Cortex of kidney (tissue), 1 donor: ENCODE data around the gene CPPED1.
"Not testable (repeated sequence)": the region's sequence is repeated elsewhere in the genome, so short reads cannot be mapped to it uniquely, and the experiment has no call there.

Experiments used
- DNase-seq: peaks from one replicate; lab custom pipeline; 2025; lab: John Stamatoyannopoulos, UW

The CPPED1 gene

DNA sequence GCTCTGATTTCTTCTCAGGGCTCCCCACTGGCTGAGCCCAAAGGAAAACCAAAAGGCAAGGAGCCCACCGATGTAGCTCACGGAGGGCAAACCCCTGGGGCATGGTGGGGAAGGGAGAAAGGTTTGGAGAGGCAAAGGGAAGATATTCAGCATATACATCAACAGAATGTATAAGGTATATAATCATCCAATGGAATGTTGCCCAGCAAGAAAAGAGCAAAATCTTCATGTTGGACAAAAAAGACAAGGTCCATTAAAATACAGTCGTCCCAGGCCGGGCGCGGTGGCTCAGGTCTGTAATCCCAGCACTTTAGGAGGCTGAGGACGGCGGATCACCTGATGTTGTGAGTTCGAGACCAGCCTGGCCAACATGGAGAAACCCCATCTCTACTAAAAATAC is 1.6 kb downstream of the CPPED1 start:
- DNase-seq, result no peak

DNA sequence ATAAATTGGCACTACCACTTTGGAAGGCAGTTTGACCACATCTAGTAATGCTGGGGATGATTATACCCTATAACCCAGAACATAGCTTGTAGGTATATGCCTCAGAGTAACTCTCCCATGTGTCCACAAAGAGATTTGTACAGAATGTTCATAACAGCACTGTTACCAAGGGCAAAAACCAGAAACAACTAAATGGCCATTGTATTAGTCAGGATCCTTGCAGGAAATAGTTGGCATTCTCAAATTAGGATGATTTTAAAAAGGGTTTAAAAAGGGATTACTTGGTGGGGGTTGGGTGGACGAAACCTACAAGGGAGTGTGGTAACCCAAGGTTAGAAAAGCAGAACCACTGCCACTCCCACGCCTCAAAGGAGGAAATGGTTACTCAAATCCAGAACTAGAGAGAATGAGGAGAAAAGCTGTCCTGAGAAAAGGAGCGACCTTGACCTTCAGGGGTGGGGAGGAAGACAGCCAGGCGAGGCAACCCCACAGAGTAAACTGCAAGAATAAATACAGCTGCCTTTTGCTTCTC is 2.1 kb downstream of the CPPED1 start:
- no peak for DNase-seq

DNA sequence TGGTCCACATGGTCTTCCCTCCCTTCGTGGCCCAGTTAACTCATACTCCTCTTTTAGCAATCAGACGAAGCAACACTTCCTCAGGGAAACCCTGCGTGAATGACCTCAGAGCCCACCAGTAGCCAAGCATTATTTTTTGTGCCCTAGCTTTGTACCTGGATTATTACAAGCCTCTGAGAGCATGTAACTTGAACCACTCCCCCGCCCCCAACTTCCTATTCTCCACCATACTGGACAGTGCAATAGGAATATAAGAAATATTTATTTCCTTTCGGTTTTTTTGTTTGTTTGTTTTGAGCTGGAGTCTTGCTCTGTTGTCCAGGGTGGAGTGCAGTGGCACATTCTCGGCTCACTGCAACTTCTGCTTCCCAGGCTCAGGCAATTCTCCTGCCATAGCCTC is 2.9 kb downstream of the CPPED1 start:
- DNase-seq, result no peak

DNA sequence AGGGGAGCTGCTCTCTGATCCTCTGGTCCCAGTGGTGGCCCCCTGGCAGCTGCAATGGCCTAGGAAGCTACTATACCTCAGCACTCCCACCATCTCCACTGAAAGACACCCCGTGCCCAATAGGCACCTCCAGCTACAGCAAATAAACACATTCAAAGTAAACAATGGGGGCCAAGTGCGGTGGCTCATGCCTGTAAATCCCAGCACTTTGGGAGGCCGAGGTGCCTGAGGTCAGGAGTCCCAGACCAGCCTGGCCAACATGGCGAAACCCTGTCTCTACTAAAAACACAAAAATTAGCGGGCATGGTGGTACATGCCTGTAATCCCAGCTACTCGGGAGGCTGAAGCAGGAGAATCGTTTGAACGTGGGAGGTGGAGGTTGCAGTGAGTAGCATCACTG is 3.7 kb downstream of the CPPED1 start:
- not testable (repeated sequence) for DNase-seq

DNA sequence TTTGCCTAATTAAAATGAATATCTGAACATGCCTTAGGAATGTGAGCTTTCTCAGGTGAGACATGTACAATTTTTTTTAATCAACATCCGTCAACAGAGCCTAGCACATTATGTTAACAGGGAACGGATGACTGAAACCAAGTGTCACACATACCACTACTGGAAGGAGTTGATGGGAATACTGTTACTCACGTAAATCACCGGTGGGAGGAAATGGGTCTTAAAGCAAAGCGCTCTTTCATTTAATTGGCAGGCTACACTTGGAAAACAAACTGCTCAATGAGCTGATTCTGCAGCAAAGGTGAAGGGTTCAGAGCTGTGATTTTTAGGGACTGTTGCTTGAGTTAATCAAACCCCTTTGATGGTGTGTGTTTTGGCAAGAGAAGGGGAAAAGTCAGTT is 4.8 kb downstream of the CPPED1 start:
- no peak for DNase-seq

DNA sequence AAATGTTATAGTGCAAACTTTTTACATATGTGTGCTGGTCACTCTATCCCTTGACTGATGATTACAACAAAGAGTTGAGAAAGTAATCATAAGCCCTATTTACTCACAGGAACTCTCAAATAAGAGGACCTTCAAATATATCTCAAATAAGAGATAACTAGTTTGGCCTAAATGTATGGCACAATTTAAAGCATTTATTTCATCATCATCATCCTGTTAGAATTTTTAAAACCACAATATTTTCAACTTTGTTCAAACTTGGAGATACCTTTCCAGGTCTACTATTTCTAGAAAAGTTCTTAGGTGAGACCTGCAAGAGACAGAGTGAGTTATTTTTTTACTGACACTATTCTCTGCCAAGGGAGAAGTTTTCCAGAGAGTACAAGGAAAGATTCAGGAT is 5.5 kb downstream of the CPPED1 start:
- DNase-seq, result no peak

DNA sequence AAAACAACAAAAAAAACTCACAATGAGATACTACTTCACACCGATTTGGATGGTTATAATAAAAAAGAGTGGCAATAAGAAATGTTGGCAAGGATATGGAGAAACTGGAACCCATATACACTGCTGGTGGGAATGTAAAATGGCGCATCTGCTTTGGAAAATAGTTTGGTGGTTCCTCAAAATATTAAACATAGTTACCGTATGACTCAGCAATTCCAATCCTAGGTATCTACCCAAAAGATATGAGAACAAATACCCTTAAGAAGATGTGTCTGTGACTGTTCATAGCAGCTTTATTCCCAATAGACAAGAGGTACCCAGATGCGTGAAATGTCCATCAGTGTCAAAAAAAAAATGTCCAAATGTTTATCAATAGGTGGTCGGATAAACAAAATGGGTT is 7.2 kb downstream of the CPPED1 start:
- DNase-seq, result no peak

DNA sequence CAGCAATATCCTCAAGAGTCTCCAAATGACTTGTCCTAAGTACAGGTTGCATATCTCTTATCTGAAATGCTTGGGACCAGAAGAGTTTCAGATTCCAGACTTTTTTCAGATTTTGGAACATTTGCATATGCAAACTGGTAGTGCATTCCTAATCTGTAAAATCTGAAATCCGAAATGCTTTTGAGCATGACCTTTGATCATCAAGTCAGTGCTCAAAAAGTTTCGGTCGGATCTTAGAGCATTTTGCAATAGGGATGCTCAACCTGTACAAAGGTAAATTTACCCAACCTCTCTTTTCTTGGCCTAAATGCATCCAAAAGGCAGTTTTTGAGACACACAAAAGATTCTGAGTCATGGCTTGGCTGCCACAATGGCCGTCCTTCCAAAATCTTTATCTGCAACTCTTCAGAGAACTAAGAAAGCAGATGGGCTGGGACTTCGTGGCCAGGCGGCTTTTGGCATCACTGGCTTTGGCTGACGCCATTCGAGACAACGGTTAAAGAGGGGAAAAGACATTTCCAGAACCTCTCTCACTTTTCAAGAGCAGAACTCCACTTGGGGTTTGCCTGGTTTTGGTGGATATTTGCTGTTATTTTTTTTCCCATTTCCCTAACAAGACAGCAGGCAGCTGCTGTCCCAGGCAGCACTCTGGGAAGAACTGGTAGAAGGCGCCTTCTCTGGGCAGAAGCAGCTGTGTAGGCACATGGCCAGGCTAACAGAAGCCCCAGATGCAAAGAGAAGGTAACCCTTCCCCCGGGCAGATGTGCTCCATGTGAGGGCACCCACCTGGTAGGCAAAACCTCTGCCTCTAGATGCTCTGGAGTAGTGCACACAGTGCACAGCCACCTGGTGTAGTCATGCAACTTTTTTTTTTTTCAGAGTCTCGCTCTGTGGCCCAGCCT is 8.9 kb downstream of the CPPED1 start:
- no peak for DNase-seq

DNA sequence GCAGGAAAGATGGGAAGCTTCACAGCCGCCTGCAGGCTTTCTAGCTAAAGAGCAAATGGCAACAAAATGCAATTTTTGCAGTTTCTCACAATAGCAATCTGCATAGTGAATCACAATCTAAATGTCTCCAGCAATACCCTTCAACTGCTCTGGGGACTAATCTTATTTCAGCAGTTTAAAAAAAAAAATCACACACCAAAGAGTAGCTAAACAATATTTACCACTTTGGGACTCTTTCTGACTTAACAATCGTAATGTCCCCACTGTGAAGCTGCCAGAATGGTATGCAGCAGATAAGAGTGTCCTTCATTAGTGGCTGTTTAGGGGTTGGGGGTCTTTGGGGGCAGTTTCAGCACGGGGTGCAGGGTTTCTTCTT is 9.8 kb downstream of the CPPED1 start:
- no peak for DNase-seq

DNA sequence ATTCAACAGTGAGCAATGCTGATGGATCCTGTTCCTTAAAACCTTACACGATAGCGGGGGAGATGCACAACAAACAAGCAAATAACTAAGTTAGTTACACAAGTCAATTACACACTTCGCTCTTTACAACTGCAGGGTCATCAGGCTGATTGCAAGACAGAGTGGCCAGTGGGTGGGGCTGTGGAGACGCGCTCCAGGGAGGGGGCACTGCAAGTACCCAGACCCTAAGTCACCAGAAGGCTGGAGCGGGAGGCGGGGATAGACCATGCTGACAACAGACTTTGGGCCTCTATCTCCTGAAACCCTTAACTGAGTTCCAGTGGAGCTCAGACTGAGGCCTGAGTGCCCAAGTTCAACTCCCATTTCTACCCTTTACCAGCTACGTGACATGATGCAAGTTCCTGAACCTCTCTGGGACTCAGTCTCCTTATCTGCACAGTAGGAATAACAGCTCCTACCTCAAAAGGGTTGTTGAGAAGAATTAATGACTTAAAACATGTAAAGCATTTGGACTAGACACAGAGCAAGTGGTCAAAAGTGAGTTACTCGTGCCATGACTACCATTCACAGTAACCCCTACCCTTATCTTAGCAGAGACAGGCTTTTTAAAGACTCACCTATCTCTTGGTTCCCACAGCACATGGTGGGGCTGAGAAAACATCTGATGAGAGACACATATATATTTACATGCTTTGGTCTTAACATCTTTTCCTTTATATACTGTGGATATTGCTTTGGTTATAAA is 10.4 kb downstream of the CPPED1 start:
- DNase-seq, result no peak

DNA sequence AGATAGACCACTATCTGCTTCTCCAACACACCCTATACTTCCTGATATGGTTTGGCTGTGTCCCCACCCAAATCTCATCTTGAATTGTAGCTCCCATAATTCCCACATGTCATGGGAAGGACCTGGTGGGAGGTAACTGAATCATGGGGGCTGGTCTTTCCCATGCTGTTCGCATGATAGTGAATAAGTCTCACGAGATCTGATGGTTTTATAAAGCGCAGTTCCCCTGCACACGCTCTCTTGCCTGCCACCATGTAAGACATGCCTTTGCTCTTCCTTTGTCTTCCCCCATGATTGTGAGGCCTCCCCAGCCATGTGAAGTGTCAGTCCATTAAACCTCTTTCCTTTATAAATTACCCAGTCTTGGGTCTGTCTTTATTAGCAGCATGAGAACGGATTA is 11.2 kb downstream of the CPPED1 start:
- DNase-seq, result not testable (repeated sequence)

DNA sequence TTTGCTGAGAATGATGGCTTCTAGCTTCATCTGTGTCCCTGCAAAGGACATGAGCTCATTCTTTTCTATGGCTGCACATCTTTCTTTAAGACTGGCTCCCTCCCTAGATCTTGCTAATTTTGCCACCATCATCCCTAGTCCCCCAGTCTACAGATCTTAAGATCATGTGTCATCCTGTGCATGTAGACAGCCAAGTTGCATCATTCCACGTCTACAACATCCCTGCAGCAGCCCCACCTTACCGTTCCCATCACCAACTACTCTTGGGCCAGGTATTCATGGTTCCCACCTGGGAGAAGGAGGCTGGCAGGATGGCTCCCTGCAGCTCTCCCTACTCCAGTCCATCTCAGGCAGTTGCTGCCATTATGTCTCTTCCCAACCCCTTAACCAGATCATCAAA is 12.3 kb downstream of the CPPED1 start:
- DNase-seq, result no peak

DNA sequence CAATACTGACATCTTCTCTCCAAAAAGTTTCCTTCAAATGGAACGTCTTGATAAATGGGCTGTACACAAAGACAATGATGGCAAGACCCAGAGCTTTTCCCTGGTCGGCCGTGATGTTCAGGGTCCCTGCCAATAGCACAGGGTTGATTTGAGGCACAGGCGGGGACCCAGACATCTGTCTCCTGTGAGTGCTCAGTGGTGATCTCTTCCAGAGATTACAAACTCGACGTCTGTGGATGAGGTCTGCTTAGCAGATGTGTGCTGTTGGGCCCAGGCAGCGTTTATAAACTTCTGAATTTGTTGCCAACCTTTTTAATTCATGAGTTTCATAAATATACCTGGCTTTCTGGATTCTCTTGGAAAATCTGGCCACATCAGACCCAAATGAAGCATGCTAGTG is 14.9 kb downstream of the CPPED1 start:
- DNase-seq, result no peak

DNA sequence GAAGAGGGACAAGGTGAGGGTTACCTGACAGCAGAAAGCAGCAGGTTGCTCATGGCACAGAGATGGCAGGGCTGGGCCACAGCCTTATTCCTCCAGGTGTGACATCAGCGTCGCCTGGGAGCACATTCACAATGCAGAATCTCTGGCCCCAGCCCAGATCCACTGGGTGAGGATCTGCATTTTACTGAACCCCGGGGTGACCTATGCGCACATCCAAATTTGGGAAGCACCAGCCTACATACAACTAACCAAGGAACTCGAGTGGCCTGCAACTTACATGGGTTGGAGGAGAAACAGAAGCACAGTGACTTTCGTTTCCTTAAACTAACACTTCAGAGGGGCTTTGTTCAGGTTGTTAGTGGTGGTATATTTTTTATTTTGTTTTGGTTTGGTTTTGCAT is 17.6 kb downstream of the CPPED1 start:
- no peak for DNase-seq

DNA sequence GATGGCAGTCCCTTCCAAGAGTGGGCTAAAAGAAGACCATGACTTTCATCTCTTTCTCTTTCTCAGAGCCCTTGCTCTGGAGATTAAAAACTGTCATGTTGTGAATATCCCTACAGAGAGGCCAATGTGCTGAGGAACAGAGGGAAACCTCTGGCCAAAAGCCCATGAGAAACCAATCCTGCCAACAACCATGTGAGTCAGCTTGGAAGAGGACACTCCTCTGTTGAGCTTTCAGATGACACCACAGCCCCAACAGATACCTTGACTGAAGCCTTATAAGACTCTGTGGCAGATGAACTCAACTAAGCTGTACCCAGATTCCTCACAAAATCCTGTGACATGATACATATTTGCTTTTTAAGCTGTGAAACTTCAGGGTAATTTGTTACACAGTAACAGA is 19.6 kb downstream of the CPPED1 start:
- DNase-seq, result no peak

DNA sequence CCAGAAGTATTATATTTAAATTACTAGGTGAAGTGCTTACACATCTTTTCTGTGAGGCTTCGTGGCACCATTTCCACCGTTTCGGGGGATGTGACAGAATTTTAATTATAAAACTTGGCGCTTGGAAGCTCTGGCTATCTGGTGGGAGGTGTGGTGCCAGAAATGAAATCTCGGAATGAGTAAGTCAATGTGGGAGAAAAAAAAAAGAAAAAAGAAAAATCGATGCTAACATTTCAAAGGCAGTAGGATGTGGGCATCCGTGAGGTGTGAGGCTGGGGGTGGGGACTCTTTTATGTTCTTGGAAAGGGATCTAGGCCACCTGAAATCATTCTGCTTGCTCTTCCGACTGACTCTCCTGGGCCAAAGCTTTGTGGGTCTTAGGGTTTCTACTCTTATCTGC is 21.9 kb downstream of the CPPED1 start:
- DNase-seq, result no peak

DNA sequence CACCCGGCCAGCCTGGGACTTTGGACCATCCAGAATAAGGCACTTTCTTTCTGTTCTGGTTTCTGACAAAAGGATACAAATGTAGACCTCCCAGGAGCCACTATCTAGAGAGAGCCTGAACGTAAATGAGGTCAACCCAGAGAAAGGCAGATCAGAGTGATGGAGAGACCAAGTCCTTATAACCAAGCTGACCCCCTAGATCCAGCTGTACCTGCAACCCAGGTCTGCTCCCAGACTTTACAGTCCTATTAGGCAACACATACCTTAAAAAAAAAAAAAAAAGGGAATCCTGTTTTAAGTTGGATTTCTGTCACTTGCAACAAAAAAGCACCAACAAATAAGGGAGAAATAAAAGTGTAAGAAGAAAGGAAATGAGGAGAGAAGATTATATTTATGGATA is 23.2 kb downstream of the CPPED1 start:
- DNase-seq, result no peak

DNA sequence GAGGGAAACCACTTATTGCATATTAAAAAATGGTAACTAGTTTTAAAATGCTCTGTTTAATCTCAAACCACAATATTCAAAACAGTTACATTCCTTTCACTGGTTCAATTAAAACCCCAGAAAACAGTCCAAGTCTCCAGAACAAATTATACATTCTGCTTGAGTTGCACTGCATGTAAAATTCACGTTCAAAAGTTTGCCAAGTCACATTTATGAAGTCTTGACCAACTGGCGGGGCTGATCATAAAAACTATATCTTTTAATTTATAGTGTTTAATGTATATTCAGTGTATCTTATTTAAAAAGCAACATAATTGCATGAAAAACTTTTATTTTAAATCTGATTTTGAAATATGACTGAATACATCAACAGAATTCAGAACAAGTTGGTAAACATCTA is 25.0 kb downstream of the CPPED1 start:
- no peak for DNase-seq

DNA sequence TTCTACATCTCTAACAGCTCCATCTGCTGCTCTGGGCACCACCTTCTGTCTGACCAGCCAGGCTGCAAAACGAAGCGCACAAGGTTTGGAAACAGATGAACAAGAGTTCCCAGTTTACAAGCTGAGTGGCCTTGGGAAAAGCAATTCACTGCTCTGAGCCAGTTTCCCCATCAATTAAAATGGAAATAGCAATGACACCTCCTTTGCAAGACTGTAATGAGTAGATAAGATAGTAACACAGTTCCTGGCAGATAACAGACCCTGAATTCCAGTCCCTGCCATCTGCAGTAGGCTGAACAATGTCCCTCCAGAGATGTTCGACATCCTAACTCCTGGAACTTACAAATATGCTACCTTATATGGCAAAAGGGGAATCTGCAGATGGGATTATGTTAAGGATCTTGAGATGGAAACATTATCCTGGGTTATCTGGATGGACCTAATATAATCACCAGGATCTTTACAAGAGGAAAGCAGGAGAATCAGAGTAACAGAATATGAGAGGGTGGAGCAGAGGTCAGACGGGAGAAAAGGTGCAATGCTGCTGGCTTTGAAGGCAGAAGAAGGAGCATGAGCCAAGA is 27.9 kb downstream of the CPPED1 start:
- DNase-seq, result no peak

DNA sequence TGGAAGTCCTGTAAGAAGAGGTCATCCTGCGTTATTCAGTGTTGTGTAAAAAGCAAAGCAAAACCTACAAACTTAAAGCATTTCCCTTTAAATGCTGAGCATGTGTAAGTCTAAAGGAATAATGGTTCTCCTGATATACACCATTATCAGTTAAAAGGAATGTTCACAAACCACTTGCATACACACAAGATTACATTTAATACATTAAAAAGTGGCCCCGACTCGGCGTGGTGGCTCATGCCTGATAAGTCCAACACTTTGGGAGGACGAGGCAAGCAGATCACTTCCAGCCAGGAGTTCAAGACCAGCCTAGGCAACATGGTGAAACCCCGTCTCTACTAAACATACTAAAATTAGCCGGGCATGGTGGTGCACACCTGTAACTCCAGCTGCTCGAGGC is 30.5 kb downstream of the CPPED1 start:
- no peak for DNase-seq

DNA sequence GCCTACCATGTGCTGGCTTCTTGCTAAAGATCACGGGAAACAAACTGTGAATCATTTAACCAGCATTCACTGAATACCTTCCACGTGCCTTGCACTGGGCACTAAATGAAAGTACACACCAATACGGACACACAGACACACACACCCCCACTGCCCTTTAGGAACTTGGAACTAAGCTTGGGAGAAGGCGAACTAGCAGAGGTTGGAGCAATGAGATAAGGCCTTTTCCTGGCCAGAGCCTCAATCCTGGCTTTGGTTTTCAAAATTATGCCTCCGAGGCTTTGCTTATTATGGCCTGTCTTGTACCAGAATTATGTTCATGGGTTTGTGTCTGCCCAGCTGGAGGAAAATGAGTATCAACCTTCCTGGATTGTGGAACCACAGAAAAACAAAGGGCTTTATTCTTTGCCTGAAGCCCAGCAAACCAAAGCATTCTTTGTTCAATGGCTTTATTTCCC is 32.3 kb downstream of the CPPED1 start:
- DNase-seq, result no peak

DNA sequence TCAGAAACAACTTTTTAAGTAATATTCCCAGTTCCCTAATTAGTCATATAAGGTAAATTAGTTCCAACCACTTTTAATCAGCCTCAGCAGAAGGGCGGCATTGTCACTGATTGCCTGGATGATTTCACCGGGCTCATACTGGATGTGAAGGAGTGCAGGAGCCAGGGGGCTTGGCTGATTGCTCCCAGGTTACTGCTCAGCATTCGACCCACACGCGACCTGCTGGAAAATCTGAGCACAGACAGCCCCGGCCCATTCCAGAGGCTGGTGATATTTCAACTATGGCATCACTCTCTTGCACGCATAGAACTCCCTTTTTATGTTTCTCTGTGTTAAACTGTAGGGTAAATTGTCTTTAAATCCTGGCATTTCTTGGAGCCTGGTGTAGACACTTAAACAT is 34.2 kb downstream of the CPPED1 start:
- no peak for DNase-seq

DNA sequence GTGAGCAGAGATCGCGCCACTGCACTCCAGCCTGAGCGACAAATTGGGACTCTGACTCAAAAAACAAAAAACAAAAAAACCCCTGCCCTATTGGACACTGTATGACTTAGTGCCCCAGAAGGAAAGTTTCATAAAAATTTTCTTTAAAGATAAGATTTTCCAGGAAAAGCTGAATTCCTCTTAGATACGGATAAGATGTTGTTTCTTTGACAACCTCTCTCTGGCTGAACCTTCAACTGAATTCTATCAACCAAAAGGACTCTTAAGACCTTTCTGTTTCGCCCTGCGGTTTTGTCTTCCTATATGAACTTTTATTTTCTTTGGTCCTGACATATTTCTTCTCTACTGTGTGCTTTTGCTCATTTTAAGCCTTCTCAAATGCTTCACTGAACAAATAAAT is 35.8 kb downstream of the CPPED1 start:
- DNase-seq, result no peak
